ENCODE results near the gene GRK6. TPM values are rescaled to one million over a fixed set of nuclear protein-coding genes. Genes with fewer than 3 reads are reported as not detected.
A peak's percentile ranks its signal among the peaks of the same experiment; 100 is the strongest.

Gene GRK6
- total RNA-seq, 1 donor = 75.2 TPM

DNA sequence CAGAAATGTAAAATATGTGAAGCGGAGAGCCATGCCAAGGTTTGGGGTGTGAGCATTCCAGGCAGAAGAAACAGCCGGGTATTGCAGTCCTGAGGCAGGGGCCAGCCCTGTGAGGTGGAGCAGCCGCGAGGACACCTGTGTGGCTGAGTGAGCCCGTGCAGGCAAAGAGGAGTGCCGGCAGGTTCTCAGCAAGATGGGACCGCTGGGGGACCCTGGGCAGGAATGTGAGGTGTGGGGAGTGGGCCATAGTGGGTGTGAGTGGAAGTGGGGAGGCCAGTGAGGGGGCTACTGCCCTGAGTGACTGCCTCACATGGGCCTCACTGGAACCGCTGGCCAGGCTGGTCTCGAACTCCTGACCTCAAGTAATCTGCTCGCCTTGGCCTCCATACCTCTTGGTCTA, 12.0 kb downstream of the GRK6 start:
- Histone ChIP-seq H3K27me3 (ENCODE audit: insufficient read depth, low read length) (no peaks in the 10 kb centered on the region), H3K4me3 (ENCODE audit: low read length) (no peak overlapping the region), H3K9me3 (ENCODE audit: low read depth, low read length) (no peaks in the 10 kb centered on the region), H3K4me1 (ENCODE audit: insufficient read depth, low read length) (peaks cover 58% of the 10 kb centered on the region)

- Histone ChIP-seq H3K9me3 (ENCODE audit: low read depth, low read length) (no peaks in the 10 kb centered on the region), H3K4me1 (ENCODE audit: insufficient read depth, low read length) (peaks cover 53% of the 10 kb centered on the region), H3K4me3 (ENCODE audit: low read length) (no peak overlapping the region), H3K27me3 (ENCODE audit: insufficient read depth, low read length) (no peaks in the 10 kb centered on the region)
These were observed 13.1 kb downstream of the GRK6 start for GRCh38 chr5:177439518-177440053.

DNA sequence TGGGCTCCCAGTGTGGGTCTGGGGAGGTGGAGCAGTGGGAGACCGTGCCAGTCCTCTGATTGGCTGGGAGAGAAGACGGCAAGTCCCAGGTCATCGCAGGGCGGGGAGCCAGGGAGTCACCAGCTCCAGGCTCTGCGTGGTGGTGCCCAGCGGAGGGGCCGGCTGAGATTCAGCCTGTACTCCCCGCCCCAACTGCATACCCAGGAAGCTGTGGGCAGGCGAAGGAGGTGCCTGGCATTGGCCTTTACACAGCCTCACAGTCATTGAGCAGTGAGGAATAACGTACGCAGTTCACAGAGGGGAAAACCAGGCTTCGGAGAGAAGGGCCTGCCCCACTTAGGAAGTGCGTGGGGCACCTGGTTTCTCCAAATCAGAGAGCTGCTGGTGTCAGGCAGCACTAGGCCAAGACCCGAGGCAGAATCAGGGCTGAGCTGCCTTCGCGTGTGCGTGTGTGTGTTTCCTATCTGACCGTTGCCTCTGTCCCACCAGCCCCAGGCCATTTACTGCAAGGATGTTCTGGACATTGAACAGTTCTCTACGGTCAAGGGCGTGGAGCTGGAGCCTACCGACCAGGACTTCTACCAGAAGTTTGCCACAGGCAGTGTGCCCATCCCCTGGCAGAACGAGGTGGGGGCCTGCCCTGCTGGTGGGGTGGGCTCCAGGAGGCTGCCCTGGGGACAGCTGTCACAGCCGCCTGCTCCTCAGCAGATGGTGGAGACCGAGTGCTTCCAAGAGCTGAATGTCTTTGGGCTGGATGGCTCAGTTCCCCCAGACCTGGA, 13.9 kb downstream of the GRK6 start:
- H3K9me3 ChIP-seq (ENCODE audit: low read depth, low read length) = no peaks in the 10 kb centered on the region
- peaks cover 53% of the 10 kb centered on the region for H3K4me1 ChIP-seq (ENCODE audit: insufficient read depth, low read length)
- no peaks in the 10 kb centered on the region for H3K27me3 ChIP-seq (ENCODE audit: insufficient read depth, low read length)
- no peak overlapping the region for H3K4me3 ChIP-seq (ENCODE audit: low read length)

- peaks cover 59% of the 10 kb centered on the region for H3K4me1 ChIP-seq (ENCODE audit: insufficient read depth, low read length)
- H3K4me3 ChIP-seq (ENCODE audit: low read length) = no peak overlapping the region
These were observed 14.7 kb downstream of the GRK6 start for GRCh38 chr5:177440990-177441780.

GRCh38 chr5:177442066-177442826, 15.8 kb downstream of the GRK6 start:
- Histone ChIP-seq H3K4me1 (ENCODE audit: insufficient read depth, low read length) (peaks cover 57% of the 10 kb centered on the region), H3K4me3 (ENCODE audit: low read length) (no peak overlapping the region), H3K27me3 (ENCODE audit: insufficient read depth, low read length) (no peaks in the 10 kb centered on the region), H3K9me3 (ENCODE audit: low read depth, low read length) (no peaks in the 10 kb centered on the region)

More at GRCh38 chr5:177440990-177441780, 14.7 kb downstream of the GRK6 start:
- H3K27me3 ChIP-seq (ENCODE audit: insufficient read depth, low read length) = no peaks in the 10 kb centered on the region
- H3K9me3 ChIP-seq (ENCODE audit: low read depth, low read length) = no peaks in the 10 kb centered on the region

- Histone ChIP-seq H3K4me3 (ENCODE audit: low read length) (no peak overlapping the region), H3K4me1 (ENCODE audit: insufficient read depth, low read length) (peaks cover 62% of the 10 kb centered on the region), H3K27me3 (ENCODE audit: insufficient read depth, low read length) (peaks cover 3% of the 10 kb centered on the region), H3K9me3 (ENCODE audit: low read depth, low read length) (no peaks in the 10 kb centered on the region)
These were observed 16.9 kb downstream of the GRK6 start for GRCh38 chr5:177443144-177443983.

- Histone ChIP-seq H3K9me3 (ENCODE audit: low read depth, low read length) (no peaks in the 10 kb centered on the region), H3K4me1 (ENCODE audit: insufficient read depth, low read length) (peaks cover 58% of the 10 kb centered on the region), H3K27me3 (ENCODE audit: insufficient read depth, low read length) (peaks cover 4% of the 10 kb centered on the region), H3K4me3 (ENCODE audit: low read length) (no peak overlapping the region)
These were observed 17.9 kb downstream of the GRK6 start for GRCh38 chr5:177444106-177445051.

- Histone ChIP-seq H3K27me3 (ENCODE audit: insufficient read depth, low read length) (peaks cover 4% of the 10 kb centered on the region), H3K4me1 (ENCODE audit: insufficient read depth, low read length) (peaks cover 54% of the 10 kb centered on the region), H3K9me3 (ENCODE audit: low read depth, low read length) (no peaks in the 10 kb centered on the region), H3K4me3 (ENCODE audit: low read length) (no peak overlapping the region)
These were observed 18.8 kb downstream of the GRK6 start for GRCh38 chr5:177445052-177445916.

- no peaks in the 10 kb centered on the region for H3K9me3 ChIP-seq (ENCODE audit: low read depth, low read length)
- H3K27me3 ChIP-seq (ENCODE audit: insufficient read depth, low read length) = peaks cover 4% of the 10 kb centered on the region
- H3K4me3 ChIP-seq (ENCODE audit: low read length) = no peak overlapping the region
- peaks cover 48% of the 10 kb centered on the region for H3K4me1 ChIP-seq (ENCODE audit: insufficient read depth, low read length)
These were observed 19.4 kb downstream of the GRK6 start for GRCh38 chr5:177445917-177446199.

- Histone ChIP-seq H3K9me3 (ENCODE audit: low read depth, low read length) (no peaks in the 10 kb centered on the region), H3K4me1 (ENCODE audit: insufficient read depth, low read length) (peaks cover 43% of the 10 kb centered on the region), H3K27me3 (ENCODE audit: insufficient read depth, low read length) (peaks cover 4% of the 10 kb centered on the region), H3K4me3 (ENCODE audit: low read length) (peak within 1 kb of the TSS; percentile 40)
These were observed 20.0 kb downstream of the GRK6 start, which contains the start of gene PRR7 for GRCh38 chr5:177446200-177447065. TSS of gene PRR7 (plus strand) at chr5:177446814. CDS start at chr5:177455068, 8,254 bp downstream.

- Histone ChIP-seq H3K27me3 (ENCODE audit: insufficient read depth, low read length) (peaks cover 4% of the 10 kb centered on the region), H3K4me1 (ENCODE audit: insufficient read depth, low read length) (peaks cover 43% of the 10 kb centered on the region), H3K9me3 (ENCODE audit: low read depth, low read length) (no peaks in the 10 kb centered on the region), H3K4me3 (ENCODE audit: low read length) (peak overlapping the region; percentile 40)
These were observed 20.7 kb downstream of the GRK6 start for GRCh38 chr5:177447066-177447610.

Measured in mononuclear cell (primary cell).